Measurements from ENCODE around the gene PLXNA2. TPM values are rescaled to one million over a fixed set of nuclear protein-coding genes. Genes with fewer than 3 reads are reported as not detected.

Gene PLXNA2
- total and polyA plus RNA-seq, 2 of the 4 experiments (the other 2 are of a cell fraction): 0.72 to 1.1 TPM

DNA sequence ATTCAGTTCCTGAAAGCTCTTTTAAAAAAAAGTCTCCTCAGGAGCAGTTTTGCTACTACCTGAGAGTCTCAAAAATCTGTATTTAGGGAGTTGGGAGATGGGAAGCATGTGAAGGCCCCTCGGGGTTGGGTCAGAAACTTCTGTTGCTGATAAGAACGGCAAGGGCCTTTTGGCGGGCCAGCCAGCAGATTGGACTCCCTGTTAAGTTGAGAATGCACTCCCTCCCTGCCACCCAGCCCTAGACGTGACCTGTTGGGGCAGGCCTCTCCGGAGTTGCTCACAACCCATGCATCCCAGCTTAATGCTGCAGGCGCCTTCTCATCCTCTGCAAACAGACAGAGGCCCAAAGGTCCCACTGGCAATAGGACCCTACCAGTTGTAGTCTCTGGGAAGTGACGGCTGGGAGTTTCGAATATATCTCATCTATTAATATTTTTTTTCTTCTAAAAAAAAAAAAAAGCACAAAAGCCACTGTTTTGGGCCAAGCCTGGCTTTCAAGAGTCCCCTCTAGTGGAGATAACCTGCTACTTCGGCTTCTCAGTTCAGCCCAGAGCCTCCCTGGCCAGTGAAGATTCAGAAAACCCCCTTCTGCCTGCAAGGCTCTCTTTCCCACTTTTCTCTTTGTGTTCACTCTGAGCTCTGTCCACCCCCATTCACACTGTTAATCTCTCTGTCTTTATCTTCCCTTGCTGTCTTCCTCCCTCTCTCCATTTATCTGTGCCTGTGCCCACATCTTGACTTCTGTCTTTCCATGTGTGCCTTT is 5.3 kb downstream of the PLXNA2 start:
- no peaks in the 10 kb centered on the region for H3K36me3 ChIP-seq (ENCODE audit: control insufficient read depth, insufficient read depth, low read length)
- peak overlapping the region in 1 of 2 experiments; percentile 45; a peak in 2 of 4 replicates for H4K8ac ChIP-seq (ENCODE audit: low read depth in 2 of 2, low read length in 2 of 2)
- no peak overlapping the region; the same call in 1 of the 2 replicates for H3K14ac ChIP-seq (replicated peaks; ENCODE audit: low read depth, low read length)
- ATAC-seq (ENCODE audit: low read depth): peak; percentile 52
- H4K20me1 ChIP-seq (ENCODE audit: insufficient read depth, low read length): no peaks in the 10 kb centered on the region
- peak overlapping the region; percentile 22; the same call in 1 of the 2 replicates for H4K5ac ChIP-seq (ENCODE audit: low read depth, low read length)
- BruUV-seq (replicated peaks): no TSS peak
- no peak overlapping the region for H3K4me2 ChIP-seq (ENCODE audit: low read depth, low read length)
- H2BK20ac ChIP-seq (ENCODE audit: low read depth, low read length): peak overlapping the region; percentile 13; the same call in 1 of the 2 replicates
- peak overlapping the region; percentile 44 for H2AK9ac ChIP-seq (replicated peaks; ENCODE audit: low read depth, low read length, poor library complexity)
- H2BK15ac ChIP-seq (ENCODE audit: low read depth, low read length): no peak overlapping the region
- dilution Hi-C loops (cut with HindIII; ENCODE audit: low sequenced_read_pairs, unreplicated experiment): no loop called here
- H3K9me1 ChIP-seq (ENCODE audit: insufficient read depth, low read length): peaks cover 13% of the 10 kb centered on the region; the same call in 1 of the 2 replicates
- in situ Hi-C loops (cut with MboI; ENCODE audit: low sequenced_read_pairs): no loop called here
- H3K4me3 ChIP-seq (ENCODE audit: insufficient read depth, low read depth, low read length): no peak overlapping the region
- no peak overlapping the region for H3K56ac ChIP-seq (ENCODE audit: extremely low read depth, insufficient read depth, low read length)
- H3K9ac ChIP-seq (ENCODE audit: low read depth, low read length): no peak overlapping the region
- peak overlapping the region; percentile 37; the same call in 1 of the 2 replicates for H3K4ac ChIP-seq (ENCODE audit: low read depth, low read length)
- H3K27ac ChIP-seq (ENCODE audit: insufficient read depth, low read length): no peak overlapping the region
- H2BK120ac ChIP-seq (ENCODE audit: low read depth, low read length): peak overlapping the region; percentile 39; the same call in 1 of the 2 replicates
- H3K79me1 ChIP-seq (ENCODE audit: low read depth in 1 of 2, low read length in 2 of 2): peaks cover 0 to 43% of the 10 kb centered on the region in 2 experiments; a peak in 3 of 4 replicates
- intact Hi-C loops (cut with micrococcal nuclease): loop anchor here (2.0 kb wide), 1 partner anchor 106 kb away; no protein-coding TSS in a partner anchor
- ChIA-PET POLR2A (ENCODE audit: unreplicated experiment) (no interaction called here), CTCF (interaction anchor here (0.6 to 11.3 kb wide), 9 partner anchors 18 to 217 kb away, joined by 3 to 158 read pairs (median 3); no protein-coding TSS in a partner anchor)
- peaks cover 18% of the 10 kb centered on the region for H3K4me1 ChIP-seq (ENCODE audit: control insufficient read depth, insufficient read depth, low read length)
- H3K23ac ChIP-seq (ENCODE audit: low read depth, low read length): peak overlapping the region; percentile 12; the same call in 1 of the 2 replicates
- peak; percentile 57 for DNase-seq
- peaks cover 5% of the 10 kb centered on the region; the same call in 1 of the 2 replicates for H3K27me3 ChIP-seq (ENCODE audit: control insufficient read depth, insufficient read depth, low read length)
- peak overlapping the region; percentile 58; the same call in 1 of the 2 replicates for H2AK5ac ChIP-seq (ENCODE audit: low read depth, low read length)
- 40% methylated on average over 2 of the region's 9 CpGs; no CpG with 5 or more reads in 1 of the 2 experiments for WGBS, 2 experiments (ENCODE audit: extremely low coverage in 2 of 2, insufficient read length in 1 of 2)
- no peaks in the 10 kb centered on the region for H3K9me3 ChIP-seq (ENCODE audit: control insufficient read depth, insufficient read depth, low read length)
- peak overlapping the region; percentile 75 for H2AFZ ChIP-seq (replicated peaks; ENCODE audit: low read length, poor library complexity)
- no peak overlapping the region for H3K18ac ChIP-seq (ENCODE audit: low read depth, low read length)
- no peak overlapping the region for H2BK5ac ChIP-seq (ENCODE audit: low read depth, low read length, poor library complexity, severe bottlenecking)
- TF ChIP-seq RAD21 (IDR thresholded peaks at IDR 0.05; ENCODE audit: low read length): peak; percentile 77
- peak; percentile 82 for TF ChIP-seq SMC3 (IDR thresholded peaks at IDR 0.05; ENCODE audit: low read depth, low read length)
- no peak for TF ChIP-seq RFX5 (IDR thresholded peaks at IDR 0.05; ENCODE audit: low read depth, low read length)
- TF ChIP-seq, protein P1, sequence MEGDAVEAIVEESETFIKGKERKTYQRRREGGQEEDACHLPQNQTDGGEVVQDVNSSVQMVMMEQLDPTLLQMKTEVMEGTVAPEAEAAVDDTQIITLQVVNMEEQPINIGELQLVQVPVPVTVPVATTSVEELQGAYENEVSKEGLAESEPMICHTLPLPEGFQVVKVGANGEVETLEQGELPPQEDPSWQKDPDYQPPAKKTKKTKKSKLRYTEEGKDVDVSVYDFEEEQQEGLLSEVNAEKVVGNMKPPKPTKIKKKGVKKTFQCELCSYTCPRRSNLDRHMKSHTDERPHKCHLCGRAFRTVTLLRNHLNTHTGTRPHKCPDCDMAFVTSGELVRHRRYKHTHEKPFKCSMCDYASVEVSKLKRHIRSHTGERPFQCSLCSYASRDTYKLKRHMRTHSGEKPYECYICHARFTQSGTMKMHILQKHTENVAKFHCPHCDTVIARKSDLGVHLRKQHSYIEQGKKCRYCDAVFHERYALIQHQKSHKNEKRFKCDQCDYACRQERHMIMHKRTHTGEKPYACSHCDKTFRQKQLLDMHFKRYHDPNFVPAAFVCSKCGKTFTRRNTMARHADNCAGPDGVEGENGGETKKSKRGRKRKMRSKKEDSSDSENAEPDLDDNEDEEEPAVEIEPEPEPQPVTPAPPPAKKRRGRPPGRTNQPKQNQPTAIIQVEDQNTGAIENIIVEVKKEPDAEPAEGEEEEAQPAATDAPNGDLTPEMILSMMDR (conservative IDR thresholded peaks at IDR 0.05; ENCODE audit: low read depth, low read length): peak; percentile 78
- no peak for TF ChIP-seq MAZ (IDR thresholded peaks at IDR 0.05; ENCODE audit: borderline replicate concordance, low read depth, low read length)
- H4K91ac ChIP-seq (ENCODE audit: insufficient read depth, low read depth, low read length): no peak overlapping the region
